GM12878 (cell line): Measurements from ENCODE around the gene WASF2. TPM values are rescaled to one million over a fixed set of nuclear protein-coding genes. Genes with fewer than 3 reads are reported as not detected.

Experiments
- ATAC-seq: fragments of 200-7000 bp; cut with Tn5 transposase; 3 replicates; pipeline ENCODE4 v1.9.1; 2020; ENCODE audit warnings: mild to moderate bottlenecking, moderate library complexity
- BruUV-seq: library from RNA; stranded (reverse); fragments of 400-500 nt; replicated peaks from 2 replicates; lab custom pipeline; 2021; lab: Mats Ljungman, UMichigan
- CTCF ChIA-PET: fragments of 300-600 bp; sonication (Branson Sonifier 250); formaldehyde crosslinking; extraction: SDS; loops from one replicate; lab custom pipeline; 2021; ENCODE audit warnings: inconsistent platforms; lab: Yijun Ruan, JAX
- POLR2A ChIA-PET: fragments of 350-600 bp; formaldehyde crosslinking; extraction: SDS; loops from one replicate; lab custom pipeline; 2021; ENCODE audit warnings: inconsistent platforms; lab: Charles Lee
- RAD21 ChIA-PET: fragments of 300-600 bp; sonication (Branson Sonifier 250); formaldehyde crosslinking; loops from one replicate; lab custom pipeline; 2023; ENCODE audit warnings: antibody characterized with exemption; ENCODE audit not compliant: unreplicated experiment; lab: Charles Lee
- SMC1A ChIA-PET: fragments of 300-600 bp; sonication (Branson Sonifier 250); formaldehyde crosslinking; loops from one replicate; lab custom pipeline; 2023; ENCODE audit not compliant: unreplicated experiment, uncharacterized antibody; lab: Charles Lee
- DNase-seq: peaks from one replicate; pipeline ENCODE4 v3.0.0-alpha.2; 2011; ENCODE audit warnings: low read depth, low spot score
- FAIRE-seq: peaks from 3 replicates; lab custom pipeline; 2011; peaks lifted over from hg19 to GRCh38; lab: Jason Lieb, UNC
- H2AFZ ChIP-seq: 2 replicates; pipeline ENCODE4 v1.6.0; 2011; ENCODE audit warnings: low read depth, low read length, control low read depth; ENCODE audit not compliant: control insufficient read depth
- H3K27ac ChIP-seq: 2 replicates; pipeline ENCODE4 v1.5.1; 2011; ENCODE audit warnings: control low read depth; ENCODE audit not compliant: control insufficient read depth, insufficient read depth
- H3K27me3 ChIP-seq, 2 experiments: replicated peaks in 1 of 2; 2 replicates each; pipeline versions ENCODE4 v1.6.0 to v1.6.1; 2011; ENCODE audit warnings: low read length in 1 of 2; ENCODE audit not compliant: control insufficient read depth in 2 of 2, insufficient read depth in 2 of 2
- H3K36me3 ChIP-seq, 2 experiments: 2 replicates each; pipeline ENCODE4 v1.5.1; 2011; ENCODE audit warnings: low read length in 1 of 2; ENCODE audit not compliant: control insufficient read depth in 2 of 2, insufficient read depth in 2 of 2
- H3K4me1 ChIP-seq: 2 replicates; pipeline ENCODE4 v1.6.1; 2011; ENCODE audit warnings: mild to moderate bottlenecking, low read length, moderate library complexity, mixed read lengths; ENCODE audit not compliant: control insufficient read depth, insufficient read depth
- H3K4me2 ChIP-seq: 2 replicates; pipeline ENCODE4 v1.6.0; 2011; ENCODE audit warnings: control low read depth; ENCODE audit not compliant: control insufficient read depth, insufficient read depth
- H3K4me3 ChIP-seq: fragments of 200-600 bp; sonication (generic); 2 replicates; pipeline ENCODE4 v1.5.1; 2016
- H3K79me2 ChIP-seq: 2 replicates; pipeline ENCODE4 v1.6.0; 2011; ENCODE audit warnings: low read length; ENCODE audit not compliant: control insufficient read depth, insufficient read depth
- H3K9ac ChIP-seq: 2 replicates; pipeline ENCODE4 v1.8.0; 2011; ENCODE audit warnings: low read length, control low read depth, mixed read lengths; ENCODE audit not compliant: control insufficient read depth, insufficient read depth
- H3K9me3 ChIP-seq: replicated peaks from 3 replicates; pipeline ENCODE4 v1.5.1; 2011; ENCODE audit warnings: mild to moderate bottlenecking, low read length; ENCODE audit not compliant: control insufficient read depth, insufficient read depth
- H4K20me1 ChIP-seq: 2 replicates; pipeline ENCODE4 v1.6.0; 2011; ENCODE audit not compliant: control insufficient read depth, insufficient read depth
- BCLAF1 ChIP-seq: fragments of 450-650 bp; IDR thresholded peaks from 2 replicates; pipeline ENCODE4 v1.6.1; 2017; ENCODE audit warnings: antibody characterized with exemption, mild to moderate bottlenecking, moderate library complexity
- FOXM1 ChIP-seq: IDR thresholded peaks from 2 replicates; pipeline ENCODE4 v1.6.1; 2012; ENCODE audit warnings: low read depth, mild to moderate bottlenecking, inconsistent platforms, low read length, moderate library complexity
- NR2F1 ChIP-seq: fragments of 450-650 bp; conservative IDR thresholded peaks from 2 replicates; pipeline ENCODE4 v1.6.1; 2017; ENCODE audit warnings: mild to moderate bottlenecking
- RAD21 ChIP-seq: IDR thresholded peaks from 2 replicates; pipeline ENCODE4 v1.6.1; 2011; ENCODE audit warnings: mild to moderate bottlenecking, low read depth, low read length, moderate library complexity; ENCODE audit not compliant: insufficient read depth
- TCF3 ChIP-seq: IDR thresholded peaks from 2 replicates; pipeline ENCODE4 v1.6.1; 2012; ENCODE audit warnings: low read depth, mild to moderate bottlenecking, low read length, borderline replicate concordance; ENCODE audit not compliant: insufficient read depth
- WRNIP1 ChIP-seq: IDR thresholded peaks from 2 replicates; pipeline ENCODE4 v1.6.1; 2011; ENCODE audit warnings: low read depth, low read length, improper control_type of control experiment, borderline replicate concordance
- ZNF24 ChIP-seq: fragments of 450-650 bp; IDR thresholded peaks from 2 replicates; pipeline ENCODE4 v1.6.1; 2017; ENCODE audit warnings: antibody characterized with exemption, mild to moderate bottlenecking
- WGBS: methylation state at CpG from one replicate; pipeline ENCODE4 v1.1.6; 2016; ENCODE audit warnings: low lambda C conversion rate; ENCODE audit not compliant: insufficient replicate concordance, insufficient coverage; ENCODE audit errors: missing lambda C conversion rate; 5-methylcytosine and 5-hydroxymethylcytosine counted together
- in situ Hi-C: fragments of 300-500 bp; cut with MboI; formaldehyde crosslinking; loops from 9 replicates; pipeline ENCODE4 v1.14.3; 2018; ENCODE audit warnings: mixed read lengths
- intact Hi-C: fragments of 100-400 bp; cut with micrococcal nuclease; formaldehyde crosslinking; loops from one replicate; pipeline ENCODE4 v1.14.2; 2022; ENCODE audit not compliant: unreplicated experiment
- polyA plus RNA-seq, 11 experiments: library from polyadenylated mRNA; depleted of rRNA in 4 of 11; unstranded in 6 of 11; stranded (reverse) in 5 of 11; fragments of >200 nt; fragmentation: Nextera tagmentation in 4 of 11; fragmentation: Illumina TruSeq in 1 of 11; extraction: Ambion mirVana in 4 of 11; extraction: Trizol in 1 of 11; gene quantifications; 1 replicate in 1 of 11; 2 replicates in 10 of 11; pipeline versions ENCODE4 v1.2.1 to v1.2.3, GENCODE V29; 2011 to 2016; ENCODE audit warnings: inconsistent platforms in 2 of 11, missing spikeins in 2 of 11, low read depth in 1 of 11
- total RNA-seq, 4 experiments: library from RNA; depleted of rRNA in 3 of 4; stranded (reverse); fragments of >200 nt in 3 of 4; fragmentation: Illumina TruSeq in 1 of 4; extraction: Trizol in 1 of 4; gene quantifications; 2 replicates each; pipeline versions ENCODE4 v1.2.1 to v1.2.3, GENCODE V29; 2013 to 2021
- TF ChIP-seq, protein P1 (sequence below): fragments of 450-650 bp; IDR thresholded peaks from 2 replicates; pipeline ENCODE4 v1.6.1; 2017; ENCODE audit warnings: borderline replicate concordance
- TF ChIP-seq, protein P2 (sequence below), 3 experiments: IDR thresholded peaks in 2 of 3; conservative IDR thresholded peaks in 1 of 3; 2 replicates each; pipeline ENCODE4 v1.5.1; 2011; ENCODE audit warnings: low read depth in 3 of 3, low read length in 3 of 3, mild to moderate bottlenecking in 3 of 3, control low read depth in 2 of 3, moderate library complexity in 2 of 3, inconsistent platforms in 1 of 3, mixed read lengths in 1 of 3; ENCODE audit not compliant: control insufficient read depth in 2 of 3, insufficient read depth in 1 of 3; ENCODE audit errors: extremely low read depth in 1 of 3

The WASF2 gene
- total and polyA plus RNA-seq, 10 of the 15 experiments (the other 5 are each of a cell fraction or from before 2014, with no cell fraction given) = 7.0 to 111 (median 37.1) TPM

DNA sequence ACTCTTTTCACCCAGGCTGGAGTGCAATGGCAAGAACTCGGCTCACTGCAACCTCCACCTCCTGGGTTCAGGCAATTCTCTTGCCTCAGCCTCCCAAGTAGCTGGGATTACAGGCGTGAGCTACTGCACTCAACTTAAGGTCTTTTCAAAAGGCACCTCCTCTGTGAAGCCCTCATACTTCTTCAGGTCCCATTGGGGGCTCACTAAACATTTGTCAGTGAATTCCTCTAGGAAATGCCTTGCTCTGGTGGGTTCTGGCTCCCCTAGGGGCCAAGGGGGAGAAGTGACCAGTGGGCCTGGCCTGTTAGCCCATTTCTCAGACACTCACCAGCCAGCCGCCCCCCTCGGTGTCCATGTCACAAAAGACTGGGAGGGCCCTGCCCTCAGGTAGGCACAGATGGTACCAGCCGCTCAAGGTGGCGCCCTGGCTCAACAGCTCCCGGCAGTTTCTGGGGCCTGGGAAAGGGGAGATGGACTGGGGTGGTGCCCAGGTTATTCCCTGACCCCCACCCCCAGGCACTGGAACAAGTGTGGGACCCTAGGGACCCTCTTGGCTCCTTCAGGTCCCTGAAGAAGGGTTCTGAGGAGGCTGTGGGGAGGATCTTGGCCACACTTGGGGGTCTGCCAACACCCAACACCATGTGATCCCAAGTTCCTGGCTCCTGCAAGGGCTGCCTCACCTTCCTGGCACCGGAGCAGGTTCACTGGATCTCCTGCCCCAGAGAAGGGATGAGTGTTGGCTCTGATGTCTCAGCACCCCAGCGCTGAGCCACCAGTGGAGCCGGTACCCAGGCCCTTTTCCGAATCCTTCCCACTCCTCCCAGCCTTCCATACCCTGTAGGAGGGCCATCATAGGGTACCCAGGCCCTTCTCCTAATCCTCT lies 116.9 kb downstream of the WASF2 start:
- WGBS = 75% methylated on average over 10 of the region's 11 CpGs
- no TSS peak for BruUV-seq
- Histone ChIP-seq H3K9me3 (no peaks in the 10 kb centered on the region), H3K4me1 (peaks cover 10% of the 10 kb centered on the region), H3K4me2 (no peak overlapping the region), H4K20me1 (no peaks in the 10 kb centered on the region; the same call in 1 of the 2 replicates), H3K4me3 (no peak overlapping the region), H3K27ac (no peak overlapping the region), H2AFZ (no peak overlapping the region), H3K9ac (no peak overlapping the region), H3K79me2 (no peaks in the 10 kb centered on the region), H3K36me3 (no peaks in the 10 kb centered on the region), H3K27me3 (no peaks in the 10 kb centered on the region; a peak in 1 of 4 replicates)
- TF ChIP-seq FOXM1 (no peak), TCF3 (no peak), RAD21 (peak; percentile 20; the same call in 1 of the 2 replicates), NR2F1 (no peak), BCLAF1 (no peak), ZNF24 (no peak), WRNIP1 (no peak)
- TF ChIP-seq, protein P1, sequence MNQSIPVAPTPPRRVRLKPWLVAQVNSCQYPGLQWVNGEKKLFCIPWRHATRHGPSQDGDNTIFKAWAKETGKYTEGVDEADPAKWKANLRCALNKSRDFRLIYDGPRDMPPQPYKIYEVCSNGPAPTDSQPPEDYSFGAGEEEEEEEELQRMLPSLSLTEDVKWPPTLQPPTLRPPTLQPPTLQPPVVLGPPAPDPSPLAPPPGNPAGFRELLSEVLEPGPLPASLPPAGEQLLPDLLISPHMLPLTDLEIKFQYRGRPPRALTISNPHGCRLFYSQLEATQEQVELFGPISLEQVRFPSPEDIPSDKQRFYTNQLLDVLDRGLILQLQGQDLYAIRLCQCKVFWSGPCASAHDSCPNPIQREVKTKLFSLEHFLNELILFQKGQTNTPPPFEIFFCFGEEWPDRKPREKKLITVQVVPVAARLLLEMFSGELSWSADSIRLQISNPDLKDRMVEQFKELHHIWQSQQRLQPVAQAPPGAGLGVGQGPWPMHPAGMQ = no peak
- TF ChIP-seq, protein P2, sequence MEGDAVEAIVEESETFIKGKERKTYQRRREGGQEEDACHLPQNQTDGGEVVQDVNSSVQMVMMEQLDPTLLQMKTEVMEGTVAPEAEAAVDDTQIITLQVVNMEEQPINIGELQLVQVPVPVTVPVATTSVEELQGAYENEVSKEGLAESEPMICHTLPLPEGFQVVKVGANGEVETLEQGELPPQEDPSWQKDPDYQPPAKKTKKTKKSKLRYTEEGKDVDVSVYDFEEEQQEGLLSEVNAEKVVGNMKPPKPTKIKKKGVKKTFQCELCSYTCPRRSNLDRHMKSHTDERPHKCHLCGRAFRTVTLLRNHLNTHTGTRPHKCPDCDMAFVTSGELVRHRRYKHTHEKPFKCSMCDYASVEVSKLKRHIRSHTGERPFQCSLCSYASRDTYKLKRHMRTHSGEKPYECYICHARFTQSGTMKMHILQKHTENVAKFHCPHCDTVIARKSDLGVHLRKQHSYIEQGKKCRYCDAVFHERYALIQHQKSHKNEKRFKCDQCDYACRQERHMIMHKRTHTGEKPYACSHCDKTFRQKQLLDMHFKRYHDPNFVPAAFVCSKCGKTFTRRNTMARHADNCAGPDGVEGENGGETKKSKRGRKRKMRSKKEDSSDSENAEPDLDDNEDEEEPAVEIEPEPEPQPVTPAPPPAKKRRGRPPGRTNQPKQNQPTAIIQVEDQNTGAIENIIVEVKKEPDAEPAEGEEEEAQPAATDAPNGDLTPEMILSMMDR (IDR thresholded peaks at IDR 0.05 in 2 of 3, conservative IDR thresholded peaks at IDR 0.05 in 1 of 3; ENCODE audit: control insufficient read depth in 2 of 3, extremely low read depth in 1 of 3, insufficient read depth in 1 of 3, low read depth in 3 of 3, low read length in 3 of 3) = peak in 2 of 3 experiments; percentile 13 to 28; a peak in 2 of 6 replicates
- ChIA-PET CTCF (interaction anchor here (0.6 to 1.2 kb wide), 4 partner anchors 71 to 270 kb away, joined by 3 to 4 read pairs (median 4); no protein-coding TSS in a partner anchor), RAD21 (no interaction called here), POLR2A (interaction anchor here (0.6 kb wide), 3 partner anchors 26 to 46 kb away, joined by 3 to 5 read pairs (median 4); no protein-coding TSS in a partner anchor), SMC1A (no interaction called here)
- in situ Hi-C loops (no loop called here), intact Hi-C loops (no loop called here)
- ATAC-seq (peak; percentile 61), FAIRE-seq (no peak), DNase-seq (no peak)
